Left lung (tissue), 10 donors: ENCODE results near the gene SECISBP2L. TPM values are rescaled to one million over a fixed set of nuclear protein-coding genes. Genes with fewer than 3 reads are reported as not detected.

Experiments used
- ATAC-seq: fragments of 200-7000 bp; cut with Tn5 transposase; one replicate; pipeline ENCODE4 v1.9.1; 2020; ENCODE audit warnings: moderate library complexity
- DNase-seq, 4 donors: peaks; one replicate each; pipeline ENCODE4 v3.0.0-alpha.2; 2013 to 2020
- H3K27ac ChIP-seq, 2 donors: fragments of 200-600 bp; sonication (generic) in 1 of 2; one replicate each; pipeline versions ENCODE4 v1.5.0 to v1.8.0; 2020 to 2021
- H3K27me3 ChIP-seq, 2 donors: fragments of 200-600 bp; sonication (generic) in 1 of 2; one replicate each; pipeline versions ENCODE4 v1.5.0 to v1.8.0; 2020 to 2021
- H3K36me3 ChIP-seq, 2 donors: fragments of 200-600 bp; sonication (generic) in 1 of 2; one replicate each; pipeline versions ENCODE4 v1.5.0 to v1.8.0; 2020 to 2021
- H3K4me1 ChIP-seq, 2 donors: fragments of 200-600 bp; one replicate each; pipeline ENCODE4 v1.8.0; 2021
- H3K4me3 ChIP-seq, 2 donors: fragments of 200-600 bp; sonication (generic) in 1 of 2; one replicate each; pipeline versions ENCODE4 v1.5.0 to v1.8.0; 2020 to 2021; ENCODE audit warnings: mild to moderate bottlenecking in 1 of 2
- H3K9me3 ChIP-seq, 2 donors: fragments of 200-600 bp; sonication (generic) in 1 of 2; one replicate each; pipeline versions ENCODE4 v1.5.0 to v1.8.0; 2020 to 2021
- intact Hi-C, 2 donors: fragments of 100-400 bp; cut with DNase I; formaldehyde crosslinking; loops; one replicate each; pipeline versions ENCODE4 v1.11.2 to v1.14.2; 2022
- polyA plus RNA-seq, 6 donors: library from polyadenylated mRNA; unstranded; fragments of 120-200 nt; gene quantifications; one replicate each; pipeline ENCODE4 v1.2.1, GENCODE V29; 2013; ENCODE audit not compliant: insufficient read length in 6 of 6
- total RNA-seq, 2 donors: library from RNA; stranded (reverse); fragmentation: NEBNext Ultra II Directional; extraction: Animal tissue kit (Norgen Biotek cat#: 25700); gene quantifications; one replicate each; pipeline ENCODE4 v1.2.1, GENCODE V29; 2021
- TF ChIP-seq, protein P1 (sequence below), 2 donors: fragments of 200-600 bp; sonication (generic) in 1 of 2; IDR thresholded peaks; one replicate each; pipeline versions ENCODE4 v1.5.0 to v1.8.0; 2021; ENCODE audit warnings: antibody characterized with exemption in 2 of 2
- donor health status: DM: no; HTN: yes; CAD: no.
- donor health status: DM: no; HTN: no; CAD: no.

Gene SECISBP2L
- total and polyA plus RNA-seq, 8 donors, result 69.6 to 106 (median 76.7) TPM

GRCh38 chr15:48946840-48947187 lies 99.4 kb downstream of the SECISBP2L start:
- DNase-seq, result no peak
- peaks cover 0 to 2% of the 10 kb centered on the region in 2 donors for H3K4me1 ChIP-seq
- TF ChIP-seq, protein P1, sequence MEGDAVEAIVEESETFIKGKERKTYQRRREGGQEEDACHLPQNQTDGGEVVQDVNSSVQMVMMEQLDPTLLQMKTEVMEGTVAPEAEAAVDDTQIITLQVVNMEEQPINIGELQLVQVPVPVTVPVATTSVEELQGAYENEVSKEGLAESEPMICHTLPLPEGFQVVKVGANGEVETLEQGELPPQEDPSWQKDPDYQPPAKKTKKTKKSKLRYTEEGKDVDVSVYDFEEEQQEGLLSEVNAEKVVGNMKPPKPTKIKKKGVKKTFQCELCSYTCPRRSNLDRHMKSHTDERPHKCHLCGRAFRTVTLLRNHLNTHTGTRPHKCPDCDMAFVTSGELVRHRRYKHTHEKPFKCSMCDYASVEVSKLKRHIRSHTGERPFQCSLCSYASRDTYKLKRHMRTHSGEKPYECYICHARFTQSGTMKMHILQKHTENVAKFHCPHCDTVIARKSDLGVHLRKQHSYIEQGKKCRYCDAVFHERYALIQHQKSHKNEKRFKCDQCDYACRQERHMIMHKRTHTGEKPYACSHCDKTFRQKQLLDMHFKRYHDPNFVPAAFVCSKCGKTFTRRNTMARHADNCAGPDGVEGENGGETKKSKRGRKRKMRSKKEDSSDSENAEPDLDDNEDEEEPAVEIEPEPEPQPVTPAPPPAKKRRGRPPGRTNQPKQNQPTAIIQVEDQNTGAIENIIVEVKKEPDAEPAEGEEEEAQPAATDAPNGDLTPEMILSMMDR (IDR thresholded peaks at IDR 0.05), result no peak
- no peak overlapping the region for H3K4me3 ChIP-seq
- no peaks in the 10 kb centered on the region for H3K9me3 ChIP-seq
- H3K27ac ChIP-seq, result no peak overlapping the region
- H3K36me3 ChIP-seq, result no peaks in the 10 kb centered on the region
- ATAC-seq, result peak; percentile 30
- no peaks in the 10 kb centered on the region for H3K27me3 ChIP-seq
- intact Hi-C loops, result no loop called here

DNA sequence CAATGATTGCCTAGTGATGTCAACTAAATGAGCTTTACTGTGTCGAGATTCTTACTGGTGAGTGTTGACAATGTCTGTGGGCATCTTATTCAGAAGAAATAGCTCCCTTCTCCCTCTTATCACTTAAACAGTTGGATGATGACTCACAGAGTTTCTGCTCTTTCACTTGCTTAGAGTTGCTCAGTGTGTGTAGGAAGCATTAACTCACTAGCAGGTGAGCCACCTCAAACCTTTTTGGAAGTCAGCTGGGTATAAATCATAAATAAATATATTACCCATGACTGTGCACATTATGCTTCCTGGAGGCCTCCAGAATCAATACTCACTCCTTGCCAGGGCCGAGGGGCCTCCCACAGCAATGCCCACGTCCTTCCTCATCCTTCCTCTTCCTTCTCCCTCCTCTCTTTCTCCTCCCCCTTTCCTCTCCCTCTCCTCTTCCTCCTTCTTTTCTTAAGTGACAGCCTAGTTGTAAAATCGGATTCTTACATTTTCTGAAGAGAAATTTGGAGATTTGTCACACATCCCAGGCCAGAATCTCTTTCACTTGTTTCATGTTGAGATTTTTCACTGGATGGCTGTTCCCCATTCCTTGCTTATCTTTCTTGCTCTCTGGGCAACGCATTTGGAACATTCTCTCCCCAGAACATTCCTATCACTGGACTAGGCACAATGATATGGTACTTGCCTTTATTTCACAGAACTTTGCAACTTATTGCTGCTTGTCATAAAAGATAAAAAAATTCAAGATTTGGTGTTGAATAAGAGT lies 100.0 kb downstream of the SECISBP2L start:
- no peaks in the 10 kb centered on the region for H3K9me3 ChIP-seq
- no peak overlapping the region for H3K4me3 ChIP-seq
- intact Hi-C loops, result no loop called here
- no peaks in the 10 kb centered on the region for H3K27me3 ChIP-seq
- peaks cover 0 to 2% of the 10 kb centered on the region in 2 donors for H3K4me1 ChIP-seq
- no peak overlapping the region for H3K27ac ChIP-seq
- ATAC-seq, result peak; percentile 63
- no peak for DNase-seq
- TF ChIP-seq, protein P1 (IDR thresholded peaks at IDR 0.05), result no peak
- H3K36me3 ChIP-seq, result no peaks in the 10 kb centered on the region

DNA sequence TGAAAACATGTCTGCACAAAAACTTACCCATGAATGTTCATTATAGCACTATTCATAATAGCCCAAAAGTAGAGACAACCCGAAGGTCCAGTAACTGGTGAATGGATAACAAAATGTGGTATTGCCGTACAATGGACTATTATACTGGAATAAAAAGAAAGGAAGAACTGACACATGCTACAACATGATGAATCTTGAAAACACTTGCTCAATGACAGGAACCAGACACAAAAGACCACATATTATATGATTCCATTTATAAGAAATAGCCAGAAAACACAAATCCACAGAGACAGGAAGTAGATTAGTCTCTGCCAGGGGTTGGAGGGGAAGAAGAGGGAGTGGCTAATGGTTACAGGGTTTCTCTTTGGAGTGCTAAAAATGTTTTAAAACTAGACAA lies 100.9 kb downstream of the SECISBP2L start:
- no peak overlapping the region for H3K4me3 ChIP-seq
- TF ChIP-seq, protein P1 (IDR thresholded peaks at IDR 0.05), result no peak
- no peak for ATAC-seq
- intact Hi-C loops, result no loop called here
- H3K27ac ChIP-seq, result no peak overlapping the region
- no peaks in the 10 kb centered on the region for H3K27me3 ChIP-seq
- H3K36me3 ChIP-seq, result no peaks in the 10 kb centered on the region
- peaks cover 0 to 2% of the 10 kb centered on the region in 2 donors for H3K4me1 ChIP-seq
- H3K9me3 ChIP-seq, result no peaks in the 10 kb centered on the region
- DNase-seq, result no peak

DNA sequence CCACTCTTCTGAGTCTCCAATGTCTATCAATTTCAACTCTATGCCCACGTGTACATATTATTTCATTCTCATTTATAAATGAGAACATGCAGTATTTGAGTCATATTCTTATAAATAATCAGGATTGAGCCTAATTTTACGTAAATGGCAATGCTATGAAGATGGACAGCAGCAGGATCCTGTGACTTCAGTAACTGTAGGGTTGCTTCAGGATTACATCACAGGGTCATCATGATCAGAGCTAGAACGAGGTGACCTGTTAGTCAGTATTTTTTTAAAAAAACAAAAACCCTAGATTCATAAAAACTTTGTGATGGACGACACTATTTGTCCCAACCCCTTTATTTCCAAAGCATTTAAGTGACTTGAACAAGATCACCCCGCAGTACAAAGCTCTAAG lies 104.3 kb downstream of the SECISBP2L start:
- Histone ChIP-seq H3K27ac (no peak overlapping the region), H3K4me1 (peaks cover 0 to 2% of the 10 kb centered on the region in 2 donors), H3K36me3 (no peaks in the 10 kb centered on the region), H3K9me3 (no peaks in the 10 kb centered on the region), H3K4me3 (no peak overlapping the region), H3K27me3 (no peaks in the 10 kb centered on the region)
- TF ChIP-seq, protein P1 (IDR thresholded peaks at IDR 0.05), result no peak
- intact Hi-C loops, result no loop called here
- DNase-seq (no peak), ATAC-seq (no peak)

- ATAC-seq, result no peak
- intact Hi-C loops, result no loop called here
- TF ChIP-seq, protein P1 (IDR thresholded peaks at IDR 0.05), result no peak
Observed at GRCh38 chr15:48940508-48940907, 105.7 kb downstream of the SECISBP2L start.

More at GRCh38 chr15:48940508-48940907, 105.7 kb downstream of the SECISBP2L start:
- H3K9me3 ChIP-seq, result no peaks in the 10 kb centered on the region
- no peak overlapping the region for H3K27ac ChIP-seq
- DNase-seq, result no peak
- H3K27me3 ChIP-seq, result no peaks in the 10 kb centered on the region
- no peaks in the 10 kb centered on the region for H3K4me1 ChIP-seq
- H3K36me3 ChIP-seq, result no peaks in the 10 kb centered on the region
- H3K4me3 ChIP-seq, result no peak overlapping the region
